ENCODE measurements around the gene HRC. TPM values are rescaled to one million over a fixed set of nuclear protein-coding genes. Genes with fewer than 3 reads are reported as not detected.
A peak's percentile ranks its signal among the peaks of the same experiment; 100 is the strongest.

Gene HRC
- total RNA-seq, 1 donor from 2014 or later: not detected

DNA sequence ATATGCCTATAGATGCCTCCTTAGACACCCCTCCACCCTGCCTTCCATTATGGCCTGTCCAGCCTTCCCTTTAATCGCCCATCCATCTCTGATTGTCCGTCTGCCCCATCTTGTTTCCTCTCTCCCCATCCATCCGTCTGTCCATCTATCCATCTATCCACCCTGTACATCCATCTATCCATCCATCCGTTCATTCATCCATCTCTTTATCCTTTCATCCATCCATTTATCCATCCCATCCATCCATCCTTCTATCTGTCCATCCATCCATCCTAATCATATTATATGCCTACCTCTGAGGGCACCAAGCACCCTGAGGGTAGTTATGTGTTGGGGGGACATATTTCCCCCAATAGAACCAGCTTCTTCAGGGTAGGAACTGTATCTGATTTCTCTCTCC is 25.5 kb upstream of the HRC start:
- Mint-ChIP-seq H3K4me1 (ENCODE audit: low read depth) (peaks cover 5% of the 10 kb centered on the region), H3K36me3 (ENCODE audit: low read depth) (no peaks in the 10 kb centered on the region), H3K4me3 (no peak overlapping the region), H3K9me3 (peaks cover 6% of the 10 kb centered on the region), H3K27me3 (ENCODE audit: insufficient read depth) (no peaks in the 10 kb centered on the region), H3K27ac (no peak overlapping the region)
- intact Hi-C loops (cut with micrococcal nuclease): no loop called here
- no peak for DNase-seq (ENCODE audit: low spot score)

GRCh38 chr19:49173198-49173597 is 18.0 kb upstream of the HRC start:
- intact Hi-C loops (cut with micrococcal nuclease): no loop called here
- H3K36me3 Mint-ChIP-seq (ENCODE audit: low read depth): no peaks in the 10 kb centered on the region
- peaks cover 5% of the 10 kb centered on the region for H3K4me1 Mint-ChIP-seq (ENCODE audit: low read depth)

DNA sequence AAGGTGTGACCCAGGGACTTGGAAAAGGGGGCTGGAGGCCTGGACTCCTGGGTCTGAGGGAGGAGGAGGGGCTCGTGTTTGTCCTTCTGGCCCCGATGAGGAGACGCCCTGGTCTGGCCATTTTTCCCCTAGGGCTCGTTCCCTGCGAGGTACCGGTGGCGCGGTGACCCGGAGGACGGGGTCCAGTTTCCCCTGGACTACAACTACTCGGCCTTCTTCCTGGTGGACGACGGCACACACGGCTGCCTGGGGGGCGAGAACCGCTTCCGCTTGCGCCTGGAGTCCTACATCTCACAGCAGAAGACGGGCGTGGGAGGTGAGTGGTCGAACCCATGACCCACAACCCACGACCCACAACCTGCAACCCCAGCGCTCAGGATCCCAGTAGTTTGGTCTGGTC is 13.2 kb upstream of the HRC start:
- intact Hi-C loops (cut with micrococcal nuclease): no loop called here
- H3K4me3 Mint-ChIP-seq: no peak overlapping the region
- no peaks in the 10 kb centered on the region for H3K36me3 Mint-ChIP-seq (ENCODE audit: low read depth)
- H3K4me1 Mint-ChIP-seq (ENCODE audit: low read depth): no peaks in the 10 kb centered on the region
- H3K27ac Mint-ChIP-seq: no peak overlapping the region
- H3K9me3 Mint-ChIP-seq: no peaks in the 10 kb centered on the region
- DNase-seq (ENCODE audit: low spot score): no peak
- H3K27me3 Mint-ChIP-seq (ENCODE audit: insufficient read depth): peaks cover 1% of the 10 kb centered on the region

More at GRCh38 chr19:49173198-49173597, 18.0 kb upstream of the HRC start:
- Mint-ChIP-seq H3K27me3 (ENCODE audit: insufficient read depth) (no peaks in the 10 kb centered on the region), H3K27ac (no peak overlapping the region), H3K4me3 (no peak overlapping the region), H3K9me3 (no peaks in the 10 kb centered on the region)
- DNase-seq (ENCODE audit: low spot score): no peak

- H3K4me1 Mint-ChIP-seq (ENCODE audit: low read depth): no peaks in the 10 kb centered on the region
- H3K36me3 Mint-ChIP-seq (ENCODE audit: low read depth): no peaks in the 10 kb centered on the region
- H3K9me3 Mint-ChIP-seq: no peaks in the 10 kb centered on the region
- peaks cover 1% of the 10 kb centered on the region for H3K27me3 Mint-ChIP-seq (ENCODE audit: insufficient read depth)
- no peak overlapping the region for H3K27ac Mint-ChIP-seq
- DNase-seq (ENCODE audit: low spot score): no peak
- no peak overlapping the region for H3K4me3 Mint-ChIP-seq
- intact Hi-C loops (cut with micrococcal nuclease): no loop called here
Measured at GRCh38 chr19:49167857-49168409, 12.7 kb upstream of the HRC start.

- Mint-ChIP-seq H3K4me1 (ENCODE audit: low read depth) (no peaks in the 10 kb centered on the region), H3K27ac (no peak overlapping the region), H3K36me3 (ENCODE audit: low read depth) (no peaks in the 10 kb centered on the region), H3K27me3 (ENCODE audit: insufficient read depth) (peaks cover 4% of the 10 kb centered on the region), H3K9me3 (no peaks in the 10 kb centered on the region), H3K4me3 (no peak overlapping the region)
- intact Hi-C loops (cut with micrococcal nuclease): no loop called here
- DNase-seq (ENCODE audit: low spot score): no peak
Measured at GRCh38 chr19:49165865-49166301, 10.7 kb upstream of the HRC start.

- no peak overlapping the region for H3K27ac Mint-ChIP-seq
- no peak overlapping the region for H3K4me3 Mint-ChIP-seq
- intact Hi-C loops (cut with micrococcal nuclease): no loop called here
- H3K4me1 Mint-ChIP-seq (ENCODE audit: low read depth): no peaks in the 10 kb centered on the region
- no peaks in the 10 kb centered on the region for H3K9me3 Mint-ChIP-seq
- peaks cover 8% of the 10 kb centered on the region for H3K27me3 Mint-ChIP-seq (ENCODE audit: insufficient read depth)
- H3K36me3 Mint-ChIP-seq (ENCODE audit: low read depth): no peaks in the 10 kb centered on the region
- no peak for DNase-seq (ENCODE audit: low spot score)
Measured at GRCh38 chr19:49165111-49165750, 10.0 kb upstream of the HRC start.

- Mint-ChIP-seq H3K27me3 (ENCODE audit: insufficient read depth) (peaks cover 26% of the 10 kb centered on the region), H3K9me3 (no peaks in the 10 kb centered on the region), H3K36me3 (ENCODE audit: low read depth) (no peaks in the 10 kb centered on the region), H3K4me3 (no peak overlapping the region), H3K4me1 (ENCODE audit: low read depth) (peaks cover 7% of the 10 kb centered on the region), H3K27ac (no peak overlapping the region)
- intact Hi-C loops (cut with micrococcal nuclease): no loop called here
- no peak for DNase-seq (ENCODE audit: low spot score)
Measured at GRCh38 chr19:49161987-49162386, 6.8 kb upstream of the HRC start.

- intact Hi-C loops (cut with micrococcal nuclease): no loop called here
- Mint-ChIP-seq H3K4me3 (no peak overlapping the region), H3K27ac (no peak overlapping the region), H3K36me3 (ENCODE audit: low read depth) (no peaks in the 10 kb centered on the region), H3K27me3 (ENCODE audit: insufficient read depth) (peaks cover 31% of the 10 kb centered on the region), H3K4me1 (ENCODE audit: low read depth) (peaks cover 7% of the 10 kb centered on the region), H3K9me3 (no peaks in the 10 kb centered on the region)
- no peak for DNase-seq (ENCODE audit: low spot score)
Measured at GRCh38 chr19:49160450-49161189, 5.4 kb upstream of the HRC start.

DNA sequence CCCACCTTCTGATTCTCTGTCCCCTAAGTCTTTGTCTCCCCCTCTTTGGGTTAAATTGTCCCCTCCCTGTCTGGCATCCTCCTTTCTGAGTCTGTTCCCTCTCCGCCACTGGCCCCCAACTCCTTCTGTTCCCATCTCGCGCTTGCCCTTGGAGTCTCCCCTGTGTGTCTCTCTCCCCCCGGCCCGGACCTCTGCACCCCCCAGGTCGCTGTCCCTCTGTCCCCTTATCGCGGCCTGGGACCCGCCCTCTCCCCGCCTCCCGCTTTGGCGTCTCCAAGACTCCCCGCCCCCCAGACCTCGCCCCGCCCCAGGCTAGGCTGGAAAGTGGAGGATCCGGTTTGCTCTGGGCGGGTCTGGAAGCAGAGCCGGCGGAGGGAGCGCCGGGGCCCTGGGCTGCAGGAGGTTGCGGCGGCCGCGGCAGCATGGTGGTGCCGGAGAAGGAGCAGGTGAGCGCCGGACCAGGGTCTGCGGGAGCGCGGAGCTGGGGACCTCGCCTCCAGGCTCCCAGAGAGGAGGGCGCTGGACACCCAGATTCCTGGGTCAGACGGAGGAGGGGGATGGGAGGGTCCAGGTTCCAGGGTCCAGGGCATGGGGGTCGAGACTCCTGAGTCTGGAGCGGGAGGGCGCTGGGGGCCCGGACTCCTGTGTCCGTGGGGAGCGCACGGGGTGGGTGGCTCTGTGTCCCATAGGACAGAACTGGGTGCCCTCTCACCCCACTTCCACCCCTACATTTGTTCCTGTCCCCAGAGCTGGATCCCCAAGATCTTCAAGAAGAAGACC is 2.4 kb upstream of the HRC start, which contains the start of gene TRPM4:
Gene TRPM4, plus strand, starts transcription at position 348 of the 780 bp plus-strand sequence. Its CDS starts 75 bp downstream, at position 423.
- Mint-ChIP-seq H3K36me3 (ENCODE audit: low read depth) (no peaks in the 10 kb centered on the region), H3K4me3 (peak within 1 kb of the TSS; percentile 76), H3K27me3 (ENCODE audit: insufficient read depth) (peaks cover 50% of the 10 kb centered on the region), H3K4me1 (ENCODE audit: low read depth) (peaks cover 7% of the 10 kb centered on the region), H3K9me3 (no peaks in the 10 kb centered on the region), H3K27ac (no peak within 1 kb of the TSS)
- intact Hi-C loops (cut with micrococcal nuclease): no loop called here
- DNase-seq (ENCODE audit: low spot score): peak; percentile 53

DNA sequence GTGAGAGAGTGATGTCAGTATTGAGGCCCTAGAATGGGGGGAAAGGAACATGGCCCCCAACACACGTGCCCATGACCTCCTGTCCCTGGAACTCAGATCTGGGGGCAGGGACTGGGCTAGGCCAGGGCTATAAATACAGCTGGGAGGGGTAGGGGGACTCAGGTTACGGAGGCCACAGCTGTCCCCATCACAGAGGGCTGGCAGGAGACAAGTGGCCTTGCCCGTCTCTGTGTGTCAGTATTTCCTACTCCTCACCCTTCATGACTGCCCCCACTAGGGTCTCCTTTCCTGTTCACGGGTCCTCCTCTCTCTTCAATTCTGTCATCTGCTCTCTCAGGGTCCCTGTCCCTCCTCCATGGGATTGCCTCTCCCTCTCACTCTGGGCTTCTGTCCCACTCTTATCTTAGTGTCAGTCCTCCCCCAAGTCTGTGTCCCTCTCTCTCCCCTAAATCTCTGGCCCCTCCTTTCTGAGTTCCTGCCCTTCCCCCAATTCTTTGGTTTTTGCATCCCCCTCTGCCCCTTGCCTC is 687 bp upstream of the HRC start:
- no peaks in the 10 kb centered on the region for H3K9me3 Mint-ChIP-seq
- H3K36me3 Mint-ChIP-seq (ENCODE audit: low read depth): no peaks in the 10 kb centered on the region

GRCh38 chr19:49154279-49154678 is 917 bp downstream of the HRC start:
- Mint-ChIP-seq H3K27ac (no peak overlapping the region), H3K36me3 (ENCODE audit: low read depth) (no peaks in the 10 kb centered on the region), H3K9me3 (no peaks in the 10 kb centered on the region), H3K4me3 (peak overlapping the region; percentile 4), H3K4me1 (ENCODE audit: low read depth) (peaks cover 19% of the 10 kb centered on the region), H3K27me3 (ENCODE audit: insufficient read depth) (peaks cover 61% of the 10 kb centered on the region)
- intact Hi-C loops (cut with micrococcal nuclease): no loop called here
- DNase-seq (ENCODE audit: low spot score): no peak

More for the DNA sequence above, 687 bp upstream of the HRC start:
- Mint-ChIP-seq H3K27me3 (ENCODE audit: insufficient read depth) (peaks cover 59% of the 10 kb centered on the region), H3K27ac (no peak overlapping the region), H3K4me3 (no peak overlapping the region), H3K4me1 (ENCODE audit: low read depth) (peaks cover 7% of the 10 kb centered on the region)
- intact Hi-C loops (cut with micrococcal nuclease): no loop called here
- DNase-seq (ENCODE audit: low spot score): no peak

DNA sequence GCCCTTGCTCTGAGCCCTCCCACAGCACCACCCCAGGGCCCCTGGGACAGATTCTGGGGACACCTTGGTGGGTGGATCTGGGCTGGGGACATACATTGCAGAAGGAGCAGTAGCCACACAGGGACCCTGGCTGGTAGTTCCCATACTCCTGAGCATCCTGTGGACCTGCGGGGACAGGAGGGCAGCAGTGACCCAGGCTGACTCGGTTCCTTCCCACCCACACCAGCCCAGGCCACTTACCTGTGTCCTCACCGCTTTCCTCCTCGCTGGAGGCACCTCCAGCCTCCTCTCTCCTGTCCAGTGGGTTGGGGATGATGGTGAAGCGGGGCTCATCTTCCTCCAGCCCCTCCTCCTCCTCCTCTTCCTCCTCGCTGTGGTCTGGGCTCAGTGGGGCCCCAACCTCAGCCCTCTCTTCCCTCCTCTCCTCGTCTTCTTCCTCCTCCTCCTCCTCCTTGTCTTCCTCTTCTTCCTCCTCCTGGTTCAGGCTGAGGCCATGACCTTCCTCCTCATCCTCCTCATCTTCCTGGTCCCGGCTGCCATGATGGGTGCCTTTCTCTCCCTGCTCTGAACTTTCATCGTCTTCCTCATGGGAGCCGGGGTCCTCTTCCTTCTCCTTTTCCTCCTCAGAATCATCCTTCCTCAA is 1.9 kb downstream of the HRC start:
- H3K27me3 Mint-ChIP-seq (ENCODE audit: insufficient read depth): peaks cover 64% of the 10 kb centered on the region
- no peak overlapping the region for H3K27ac Mint-ChIP-seq
- DNase-seq (ENCODE audit: low spot score): no peak
- peaks cover 22% of the 10 kb centered on the region for H3K4me1 Mint-ChIP-seq (ENCODE audit: low read depth)
- peak overlapping the region; percentile 31 for H3K4me3 Mint-ChIP-seq
- H3K9me3 Mint-ChIP-seq: no peaks in the 10 kb centered on the region
- no peaks in the 10 kb centered on the region for H3K36me3 Mint-ChIP-seq (ENCODE audit: low read depth)
- intact Hi-C loops (cut with micrococcal nuclease): no loop called here

Data from activated T-helper 1 cell treated with anti-CD3 and anti-CD28 coated beads, Interleukin-12 subunit alpha, Interleukin-12 subunit beta, Interleukin-2, Interleukin-4 antibody, amounts not matched to agents 30 ng/mL and 10 ng/mL and 1 ng/mL, durations not matched to agents 14 hours and 24 hours and 36 hours (primary cell).